H1 (cell line): ENCODE results near the gene HRH4. TPM values are rescaled to one million over a fixed set of nuclear protein-coding genes. Genes with fewer than 3 reads are reported as not detected.

Source experiments
- CTCF ChIA-PET: fragments of 300-600 bp; sonication (Branson Sonifier 250); formaldehyde crosslinking; loops from one replicate; lab custom pipeline; 2021; ENCODE audit not compliant: partially characterized antibody; lab: Charles Lee
- POLR2A ChIA-PET: fragments of 300-600 bp; sonication (Branson Sonifier 250); formaldehyde crosslinking; loops from one replicate; lab custom pipeline; 2021; ENCODE audit warnings: inconsistent platforms; ENCODE audit not compliant: partially characterized antibody; lab: Charles Lee
- DNase-seq, 2 experiments: peaks; one replicate each; pipeline versions ENCODE4 v3.0.0 to v3.0.0-alpha.2; 2010 to 2022; ENCODE audit warnings: low spot score in 2 of 2, low read depth in 1 of 2, mixed read lengths in 1 of 2
- FAIRE-seq: peaks from 2 replicates; lab custom pipeline; 2011; peaks lifted over from hg19 to GRCh38; lab: Jason Lieb, UNC
- H2AFZ ChIP-seq: 2 replicates; pipeline ENCODE4 v1.8.1; 2012; ENCODE audit warnings: low read length, inconsistent platforms
- H2AK5ac ChIP-seq: 2 replicates; pipeline ENCODE4 v1.6.1; 2013; ENCODE audit warnings: low read depth, low read length
- H2BK120ac ChIP-seq: replicated peaks from 2 replicates; pipeline ENCODE3; 2013; ENCODE audit warnings: low read depth, low read length, inconsistent platforms
- H2BK12ac ChIP-seq: 2 replicates; pipeline ENCODE4 v1.6.1; 2013; ENCODE audit warnings: low read depth, low read length
- H2BK15ac ChIP-seq: 2 replicates; pipeline ENCODE4 v1.6.1; 2013; ENCODE audit warnings: low read length
- H2BK20ac ChIP-seq: 2 replicates; pipeline ENCODE4 v1.6.1; 2013; ENCODE audit warnings: low read length
- H2BK5ac ChIP-seq: 2 replicates; pipeline ENCODE4 v1.6.1; 2013; ENCODE audit warnings: low read depth, low read length
- H3K14ac ChIP-seq: 2 replicates; pipeline ENCODE4 v1.6.1; 2013; ENCODE audit warnings: inconsistent platforms; ENCODE audit not compliant: insufficient read length
- H3K18ac ChIP-seq: 2 replicates; pipeline ENCODE4 v1.6.1; 2013; ENCODE audit warnings: low read length; ENCODE audit errors: extremely low read depth
- H3K23ac ChIP-seq: 2 replicates; pipeline ENCODE4 v1.6.1; 2013; ENCODE audit warnings: inconsistent platforms; ENCODE audit not compliant: insufficient read length
- H3K23me2 ChIP-seq: 2 replicates; pipeline ENCODE4 v1.6.1; 2013; ENCODE audit warnings: low read depth, low read length
- H3K27ac ChIP-seq: 2 replicates; pipeline ENCODE4 v1.6.1; 2011; ENCODE audit warnings: low read depth, low read length, inconsistent platforms
- H3K27me3 ChIP-seq, 4 experiments: replicated peaks in 1 of 4; 1 replicate in 1 of 4; 2 replicates in 3 of 4; pipeline versions ENCODE4 v1.6.1 to v1.8.1; 2011 to 2013; ENCODE audit warnings: low read length in 3 of 4, mild to moderate bottlenecking in 3 of 4, inconsistent platforms in 2 of 4, mixed read lengths in 2 of 4, moderate library complexity in 1 of 4; ENCODE audit not compliant: control insufficient read depth in 3 of 4, insufficient read depth in 3 of 4; ENCODE audit errors: extremely low read depth in 1 of 4
- H3K36me3 ChIP-seq, 4 experiments: 2 replicates each; pipeline versions ENCODE4 v1.6.1 to v1.8.1; 2011 to 2013; ENCODE audit warnings: mild to moderate bottlenecking in 4 of 4, low read length in 3 of 4, moderate library complexity in 2 of 4, control low read depth in 1 of 4, inconsistent platforms in 1 of 4; ENCODE audit not compliant: insufficient read depth in 4 of 4, control insufficient read depth in 2 of 4
- H3K4ac ChIP-seq: replicated peaks from 2 replicates; pipeline ENCODE3; 2013; ENCODE audit warnings: low read length, low read depth, mixed read lengths, inconsistent platforms; ENCODE audit not compliant: insufficient read length
- H3K4me1 ChIP-seq, 4 experiments: replicated peaks in 1 of 4; 1 replicate in 1 of 4; 2 replicates in 3 of 4; pipeline versions ENCODE4 v1.6.1 to v1.8.1; 2011 to 2013; ENCODE audit warnings: low read length in 3 of 4, inconsistent platforms in 2 of 4, mixed read lengths in 1 of 4; ENCODE audit not compliant: insufficient read depth in 4 of 4, control insufficient read depth in 3 of 4
- H3K4me2 ChIP-seq, 2 experiments: 2 replicates each; pipeline versions ENCODE4 v1.6.1 to v1.8.1; 2011 to 2013; ENCODE audit warnings: low read depth in 2 of 2, low read length in 2 of 2, control low read depth in 1 of 2, inconsistent platforms in 1 of 2, mild to moderate bottlenecking in 1 of 2; ENCODE audit not compliant: insufficient read depth in 1 of 2
- H3K4me3 ChIP-seq, 4 experiments: fragments of 200-600, 300-600 bp in 1 of 4; sonication (generic), shearing (Covaris generic), sonication (Bioruptor Twin) in 1 of 4; 2 replicates each; pipeline versions ENCODE4 v1.5.1 to v1.8.1; 2011 to 2016; ENCODE audit warnings: low read length in 4 of 4, low read depth in 3 of 4, control low read depth in 2 of 4, inconsistent platforms in 2 of 4, mild to moderate bottlenecking in 2 of 4, mixed read lengths in 1 of 4, moderate library complexity in 1 of 4; ENCODE audit not compliant: insufficient read depth in 2 of 4; ENCODE audit errors: extremely low read depth in 1 of 4
- H3K56ac ChIP-seq: replicated peaks from 2 replicates; pipeline ENCODE3; 2013; ENCODE audit warnings: low read depth, mild to moderate bottlenecking, mixed read lengths, low read length, inconsistent platforms; ENCODE audit not compliant: insufficient read length
- H3K79me1 ChIP-seq: 2 replicates; pipeline ENCODE4 v1.6.1; 2013; ENCODE audit warnings: low read depth, low read length, control low read depth
- H3K79me2 ChIP-seq, 2 experiments: 2 replicates each; pipeline versions ENCODE4 v1.6.1 to v1.8.1; 2012 to 2013; ENCODE audit warnings: low read length in 2 of 2, mild to moderate bottlenecking in 2 of 2, inconsistent platforms in 1 of 2; ENCODE audit not compliant: insufficient read depth in 2 of 2, control insufficient read depth in 1 of 2
- H3K9ac ChIP-seq, 4 experiments: replicated peaks in 1 of 4; 1 replicate in 1 of 4; 2 replicates in 3 of 4; pipeline versions ENCODE4 v1.6.1 to v1.8.1; 2011 to 2013; ENCODE audit warnings: low read depth in 3 of 4, low read length in 3 of 4, control low read depth in 2 of 4, mild to moderate bottlenecking in 2 of 4, moderate library complexity in 2 of 4, inconsistent platforms in 1 of 4; ENCODE audit errors: extremely low read depth in 1 of 4
- H3K9me3 ChIP-seq, 2 experiments: 2 replicates each; pipeline versions ENCODE4 v1.6.1 to v1.8.1; 2012 to 2013; ENCODE audit warnings: mild to moderate bottlenecking in 2 of 2, moderate library complexity in 2 of 2, control low read depth in 1 of 2, inconsistent platforms in 1 of 2, low read depth in 1 of 2, low read length in 1 of 2, mixed read lengths in 1 of 2; ENCODE audit not compliant: insufficient read depth in 2 of 2
- H4K20me1 ChIP-seq, 2 experiments: replicated peaks in 1 of 2; 2 replicates each; pipeline versions ENCODE3 to v1.8.1; 2011 to 2013; ENCODE audit warnings: inconsistent platforms in 2 of 2, low read length in 2 of 2, mild to moderate bottlenecking in 1 of 2; ENCODE audit not compliant: insufficient read depth in 2 of 2, control insufficient read depth in 1 of 2
- H4K5ac ChIP-seq: 2 replicates; pipeline ENCODE4 v1.6.1; 2013; ENCODE audit warnings: low read length, low read depth, mixed read lengths, inconsistent platforms; ENCODE audit not compliant: insufficient read length
- H4K8ac ChIP-seq: 2 replicates; pipeline ENCODE4 v1.8.0; 2013; ENCODE audit warnings: mild to moderate bottlenecking, moderate library complexity, low read length, inconsistent platforms; ENCODE audit not compliant: insufficient read depth; ENCODE audit errors: extremely low read depth
- H4K91ac ChIP-seq: replicated peaks from 2 replicates; pipeline ENCODE3; 2013; ENCODE audit warnings: low read length, mixed read lengths, inconsistent platforms; ENCODE audit not compliant: insufficient read length
- CTCF ChIP-seq, 3 experiments: IDR thresholded peaks; 1 replicate in 2 of 3; 2 replicates in 1 of 3; pipeline versions ENCODE4 v1.5.1 to v1.6.1; 2011; ENCODE audit warnings: low read length in 3 of 3, mild to moderate bottlenecking in 3 of 3, inconsistent platforms in 2 of 3, low read depth in 1 of 3, moderate library complexity in 1 of 3; ENCODE audit not compliant: insufficient read depth in 1 of 3; ENCODE audit errors: control extremely low read depth in 1 of 3
- EZH2 ChIP-seq: fragments of 200-600 bp; sonication (generic); IDR thresholded peaks from 2 replicates; pipeline ENCODE4 v1.7.1; 2012; ENCODE audit warnings: low read depth, mild to moderate bottlenecking, moderate library complexity, low read length, inconsistent platforms; ENCODE audit not compliant: severe bottlenecking
- JUND ChIP-seq: IDR thresholded peaks from 2 replicates; pipeline ENCODE4 v1.6.1; 2011; ENCODE audit warnings: mild to moderate bottlenecking, improper control_type of control experiment, low read length
- KDM1A ChIP-seq: fragments of 200-600, 300-600 bp; sonication (generic); IDR thresholded peaks from 2 replicates; pipeline ENCODE4 v1.7.1; 2016; ENCODE audit warnings: mild to moderate bottlenecking, low read length, borderline replicate concordance
- RAD21 ChIP-seq, 2 experiments: IDR thresholded peaks in 1 of 2; conservative IDR thresholded peaks in 1 of 2; 2 replicates each; pipeline ENCODE4 v1.6.1; 2011; ENCODE audit warnings: low read depth in 2 of 2, low read length in 2 of 2, improper control_type of control experiment in 1 of 2, inconsistent platforms in 1 of 2, mild to moderate bottlenecking in 1 of 2, moderate library complexity in 1 of 2
- RBBP5 ChIP-seq: IDR thresholded peaks from 2 replicates; pipeline ENCODE4 v1.7.1; 2012; ENCODE audit warnings: low read depth, mild to moderate bottlenecking, inconsistent platforms, low read length, moderate library complexity, borderline replicate concordance
- SP2 ChIP-seq: IDR thresholded peaks from 2 replicates; pipeline ENCODE4 v1.6.1; 2012; ENCODE audit warnings: mild to moderate bottlenecking, low read length, inconsistent platforms
- SRF ChIP-seq: IDR thresholded peaks from 2 replicates; pipeline ENCODE4 v1.6.1; 2011; ENCODE audit warnings: mild to moderate bottlenecking, low read depth, low read length, moderate library complexity
- WGBS, 2 experiments: shearing (Covaris generic) in 1 of 2; methylation state at CpG; one replicate each; pipeline versions ENCODE4 v1.1.6 to v1.1.7; 2013 to 2015; ENCODE audit warnings: low lambda C conversion rate in 2 of 2, mixed read lengths in 2 of 2, inconsistent platforms in 1 of 2, low coverage in 1 of 2, missing lambda C conversion rate in 1 of 2; ENCODE audit not compliant: insufficient replicate concordance in 2 of 2, insufficient coverage in 1 of 2, insufficient read length in 1 of 2; ENCODE audit errors: extremely low coverage in 1 of 2, missing lambda C conversion rate in 1 of 2; 5-methylcytosine and 5-hydroxymethylcytosine counted together
- polyA plus RNA-seq, 7 experiments: library from polyadenylated mRNA; depleted of rRNA in 3 of 7; stranded (reverse) in 5 of 7; unstranded in 2 of 7; fragments of >200 nt in 5 of 7; fragments of 200-250 nt in 2 of 7; gene quantifications; 1 replicate in 5 of 7; 2 replicates in 1 of 7; 4 replicates in 1 of 7; pipeline versions ENCODE4 v1.2.1 to v1.2.3, GENCODE V29; 2011 to 2013; ENCODE audit warnings: missing spikeins in 2 of 7, mixed read lengths in 2 of 7
- total RNA-seq: library from RNA; stranded (reverse); fragmentation: NEBNext Ultra II Directional; extraction: Animal tissue kit (Norgen Biotek cat#: 25700); gene quantifications from 2 replicates; pipeline ENCODE4 v1.2.1, GENCODE V29; 2021

Gene HRH4
- total and polyA plus RNA-seq, 2 of the 8 experiments (the other 6 are each of a cell fraction or from before 2014, with no cell fraction given): 0.03 TPM; not detected in 1

GRCh38 chr18:24446953-24447538 is 13.4 kb upstream of the HRH4 start:
- H4K5ac ChIP-seq: no peak overlapping the region
- no peaks in the 10 kb centered on the region for H3K9me3 ChIP-seq
- H3K18ac ChIP-seq: no peak overlapping the region
- H2BK120ac ChIP-seq: no peak overlapping the region
- no peaks in the 10 kb centered on the region for H3K79me2 ChIP-seq
- H4K20me1 ChIP-seq: peaks cover 0 to 2% of the 10 kb centered on the region in 2 experiments
- H3K9ac ChIP-seq: no peak overlapping the region
- WGBS, 2 experiments: 81% methylated on average over 1 of the region's 1 CpG; no CpG with 5 or more reads in 1 of the 2 experiments
- H3K36me3 ChIP-seq: peaks cover 4 to 80% (median 34%) of the 10 kb centered on the region in 4 experiments
- no peak overlapping the region for H3K56ac ChIP-seq
- H3K4me2 ChIP-seq: no peak overlapping the region
- TF ChIP-seq EZH2 (no peak), RAD21 (IDR thresholded peaks at IDR 0.05 in 1 of 2, conservative IDR thresholded peaks at IDR 0.05 in 1 of 2; ENCODE audit: low read depth in 2 of 2, low read length in 2 of 2) (peak; percentile 18 to 23; a peak in 3 of 4 replicates), SRF (no peak), RBBP5 (no peak), SP2 (no peak), JUND (no peak), KDM1A (no peak), CTCF (IDR thresholded peaks at IDR 0.05; ENCODE audit: control extremely low read depth in 1 of 3, insufficient read depth in 1 of 3, low read depth in 1 of 3, low read length in 3 of 3) (peak in 2 of 3 experiments; percentile 11 to 18; a peak in 2 of 4 replicates)
- no peak overlapping the region for H2BK20ac ChIP-seq
- CTCF ChIA-PET: interaction anchor here (0.6 to 1.4 kb wide), 20 partner anchors 11 to 1830 kb away, joined by 3 to 11 read pairs (median 4); no protein-coding TSS in a partner anchor
- no peak overlapping the region for H2BK15ac ChIP-seq
- no peak overlapping the region for H2BK5ac ChIP-seq
- FAIRE-seq (no peak), DNase-seq (no peak)
- H3K79me1 ChIP-seq: no peaks in the 10 kb centered on the region
- H4K8ac ChIP-seq: no peak overlapping the region
- no peak overlapping the region for H3K4me3 ChIP-seq
- H3K14ac ChIP-seq: no peak overlapping the region
- H3K27me3 ChIP-seq: no peaks in the 10 kb centered on the region
- no peak overlapping the region for H3K23ac ChIP-seq
- no peak overlapping the region for H4K91ac ChIP-seq
- H2AFZ ChIP-seq: no peak overlapping the region
- no peak overlapping the region for H3K4ac ChIP-seq
- no peaks in the 10 kb centered on the region for H3K4me1 ChIP-seq
- POLR2A ChIA-PET: interaction anchor here (1.1 kb wide), 1 partner anchor 9 kb away, joined by 4 read pairs; no protein-coding TSS in a partner anchor
- no peaks in the 10 kb centered on the region for H3K23me2 ChIP-seq
- no peak overlapping the region for H3K27ac ChIP-seq
- H2AK5ac ChIP-seq: no peak overlapping the region
- H2BK12ac ChIP-seq: no peak overlapping the region
